ENCODE data around the gene FGFR3. TPM values are rescaled to one million over a fixed set of nuclear protein-coding genes. Genes with fewer than 3 reads are reported as not detected.

Gene FGFR3
- total RNA-seq, 2 donors from 2014 or later, result 2.1 to 2.4 TPM

DNA sequence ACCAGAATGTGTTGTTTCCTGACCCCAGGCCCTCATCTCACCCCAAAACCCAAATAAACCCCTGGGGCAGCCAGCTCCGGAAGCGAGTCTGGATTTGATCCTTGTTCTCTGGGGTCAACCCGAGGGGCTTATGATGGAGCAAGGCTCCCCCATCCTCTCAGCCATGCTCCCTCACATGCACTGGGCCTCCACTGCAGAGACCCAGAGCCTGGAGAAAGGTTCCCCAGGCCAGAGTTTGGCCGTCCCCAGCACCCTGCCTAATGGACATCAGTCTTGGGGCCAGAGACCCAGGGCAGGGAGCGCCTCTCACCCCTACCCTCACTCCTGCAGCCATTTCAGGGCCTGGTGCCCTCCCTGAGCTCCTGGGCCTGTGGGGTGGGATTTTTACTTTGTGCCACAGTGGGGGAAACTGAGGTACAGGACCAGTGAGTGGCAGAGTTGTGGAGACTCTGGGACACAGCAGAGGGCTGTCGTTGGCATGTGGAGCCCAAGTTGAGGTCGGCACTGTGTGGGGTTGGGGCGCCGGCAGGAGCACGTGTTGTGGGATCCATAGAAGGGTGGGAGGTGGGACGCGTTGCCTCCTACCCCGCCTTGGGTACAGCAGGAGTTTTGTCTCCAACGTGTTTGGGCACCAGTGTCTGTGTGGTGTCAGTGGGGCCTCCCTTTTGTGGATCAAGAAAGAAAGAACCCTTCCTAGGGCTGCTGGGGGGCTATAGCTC is 3.6 kb downstream of the FGFR3 start:
- DNase-seq (ENCODE audit: low spot score), result no peak
- intact Hi-C loops (cut with DNase I), result loop anchor here in 1 of 2 donors (5.0 kb wide), 1 partner anchor 1326 kb away; no protein-coding TSS in a partner anchor

DNA sequence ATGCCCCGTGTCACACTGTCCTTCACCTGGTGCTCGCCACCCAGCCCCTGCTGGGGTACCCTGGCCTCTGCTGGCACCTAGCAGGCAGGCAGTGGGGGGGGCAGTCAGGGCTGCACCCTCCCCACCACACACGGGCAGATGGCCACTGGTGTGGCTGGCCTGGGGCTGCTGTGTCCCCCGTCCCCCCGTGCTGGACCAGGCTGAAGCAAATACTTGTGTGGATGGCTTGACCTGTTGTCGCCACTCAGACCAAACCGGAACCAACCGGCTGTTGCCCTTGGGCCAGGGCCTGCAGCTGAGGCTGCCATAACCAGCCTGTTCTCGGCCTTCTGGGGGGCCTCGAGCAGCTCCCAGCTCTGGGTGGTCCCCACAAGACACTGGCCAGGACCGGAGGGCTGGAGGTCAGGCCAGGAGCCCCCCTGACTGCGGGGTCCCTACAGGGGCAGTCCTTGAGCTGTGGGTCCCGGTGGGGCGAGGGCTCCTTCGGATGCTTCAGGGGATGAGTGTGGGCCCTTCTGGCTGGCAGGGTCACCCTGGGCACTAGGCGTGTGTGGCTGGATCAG is 4.3 kb downstream of the FGFR3 start:
- DNase-seq (ENCODE audit: low spot score), result no peak
- intact Hi-C loops (cut with DNase I), result loop anchor here in 1 of 2 donors (5.0 kb wide), 1 partner anchor 1325 kb away; no protein-coding TSS in a partner anchor

GRCh38 chr4:1797861-1798579 is 4.9 kb downstream of the FGFR3 start:
- intact Hi-C loops (cut with DNase I), result loop anchor here in 1 of 2 donors (5.0 kb wide), 1 partner anchor 1324 kb away; no protein-coding TSS in a partner anchor
- DNase-seq (ENCODE audit: low spot score), result no peak

GRCh38 chr4:1798580-1799386 is 5.7 kb downstream of the FGFR3 start:
- DNase-seq (ENCODE audit: low spot score), result no peak
- intact Hi-C loops (cut with DNase I), result loop anchor here in 1 of 2 donors (5.0 kb wide), 1 partner anchor 1324 kb away; no protein-coding TSS in a partner anchor

DNA sequence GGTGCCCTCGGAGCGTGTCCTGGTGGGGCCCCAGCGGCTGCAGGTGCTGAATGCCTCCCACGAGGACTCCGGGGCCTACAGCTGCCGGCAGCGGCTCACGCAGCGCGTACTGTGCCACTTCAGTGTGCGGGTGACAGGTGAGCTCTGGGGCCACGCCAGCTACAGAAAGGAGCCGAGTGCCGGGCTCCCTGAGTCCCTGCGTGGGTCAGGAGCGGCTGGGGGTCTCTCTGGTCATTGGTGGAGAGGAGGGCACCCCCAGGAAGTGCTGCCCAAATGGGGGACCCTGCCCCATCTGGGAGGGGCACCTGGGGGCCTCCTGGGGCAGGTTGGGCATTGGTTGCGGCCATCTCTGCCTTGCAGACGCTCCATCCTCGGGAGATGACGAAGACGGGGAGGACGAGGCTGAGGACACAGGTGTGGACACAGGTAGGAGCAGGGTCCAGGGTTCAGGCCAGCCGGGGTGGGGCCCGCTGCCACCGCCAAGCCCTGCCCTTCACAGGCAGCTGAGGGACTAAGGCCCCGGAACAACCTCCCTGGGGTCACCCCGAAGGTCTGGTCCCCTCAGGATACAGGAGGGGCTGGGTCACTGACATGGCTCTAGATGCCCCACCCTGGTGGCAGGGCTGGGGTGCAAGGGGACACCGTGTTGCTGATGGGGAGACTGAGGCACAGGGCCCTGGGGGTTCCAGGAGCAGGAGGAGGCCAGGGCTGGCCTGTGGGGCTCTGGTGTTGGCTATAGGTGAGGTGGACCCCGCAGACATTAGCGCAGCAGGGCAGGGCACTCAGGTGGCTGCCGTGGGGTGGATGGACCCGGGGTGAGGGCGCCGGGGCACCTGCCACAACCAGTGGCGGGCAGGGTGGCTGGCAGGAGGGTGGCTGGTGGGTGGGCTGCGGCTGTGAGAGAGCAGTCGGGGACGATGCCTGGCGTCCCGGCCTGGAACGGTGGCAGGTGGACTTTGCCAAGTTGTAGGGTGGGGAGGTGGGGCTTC is 6.6 kb downstream of the FGFR3 start:
- DNase-seq (ENCODE audit: low spot score), result no peak
- intact Hi-C loops (cut with DNase I), result loop anchor here in 1 of 2 donors (5.0 kb wide), 1 partner anchor 1323 kb away; no protein-coding TSS in a partner anchor

GRCh38 chr4:1800805-1801204 is 7.7 kb downstream of the FGFR3 start:
- DNase-seq (ENCODE audit: low spot score), result no peak
- intact Hi-C loops (cut with DNase I), result no loop called here

- intact Hi-C loops (cut with DNase I), result no loop called here
Measured at GRCh38 chr4:1801286-1801958, 8.3 kb downstream of the FGFR3 start.

DNA sequence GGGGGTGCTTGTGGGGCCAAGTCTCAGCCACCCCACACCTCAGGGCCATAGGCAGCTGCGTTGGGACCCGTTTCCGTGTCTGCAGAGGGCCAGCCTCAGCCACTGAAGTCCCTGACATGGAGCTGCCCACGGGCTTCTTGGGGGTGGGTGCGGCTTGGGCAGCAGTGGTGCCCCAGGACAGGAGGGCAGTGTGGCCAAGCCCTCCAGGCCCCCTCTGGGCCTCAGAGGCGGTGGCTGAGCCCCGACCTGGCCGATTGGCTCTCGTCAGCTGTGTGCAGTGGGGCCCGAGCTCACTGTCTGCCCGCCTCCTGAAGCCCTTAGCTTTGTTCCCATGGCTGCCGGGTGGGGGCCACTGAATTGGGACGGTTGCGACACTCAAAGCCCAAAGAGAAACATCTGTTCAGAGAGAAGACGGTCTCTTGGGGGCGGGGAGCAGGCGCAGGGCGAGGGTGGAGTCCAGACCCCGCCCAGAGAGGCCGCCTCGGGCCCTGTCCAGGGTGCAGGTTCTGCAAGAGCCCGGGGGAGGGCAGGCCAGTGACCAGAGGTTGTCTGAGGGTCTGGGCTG is 9.1 kb downstream of the FGFR3 start:
- intact Hi-C loops (cut with DNase I), result no loop called here
- no peak for DNase-seq (ENCODE audit: low spot score)

More at GRCh38 chr4:1801286-1801958, 8.3 kb downstream of the FGFR3 start:
- no peak for DNase-seq (ENCODE audit: low spot score)

GRCh38 chr4:1802720-1803522 is 9.8 kb downstream of the FGFR3 start:
- intact Hi-C loops (cut with DNase I), result no loop called here

GRCh38 chr4:1803523-1804423 is 10.7 kb downstream of the FGFR3 start:
- DNase-seq (ENCODE audit: low spot score), result no peak
- intact Hi-C loops (cut with DNase I), result no loop called here

More at GRCh38 chr4:1802720-1803522, 9.8 kb downstream of the FGFR3 start:
- no peak for DNase-seq (ENCODE audit: low spot score)

DNA sequence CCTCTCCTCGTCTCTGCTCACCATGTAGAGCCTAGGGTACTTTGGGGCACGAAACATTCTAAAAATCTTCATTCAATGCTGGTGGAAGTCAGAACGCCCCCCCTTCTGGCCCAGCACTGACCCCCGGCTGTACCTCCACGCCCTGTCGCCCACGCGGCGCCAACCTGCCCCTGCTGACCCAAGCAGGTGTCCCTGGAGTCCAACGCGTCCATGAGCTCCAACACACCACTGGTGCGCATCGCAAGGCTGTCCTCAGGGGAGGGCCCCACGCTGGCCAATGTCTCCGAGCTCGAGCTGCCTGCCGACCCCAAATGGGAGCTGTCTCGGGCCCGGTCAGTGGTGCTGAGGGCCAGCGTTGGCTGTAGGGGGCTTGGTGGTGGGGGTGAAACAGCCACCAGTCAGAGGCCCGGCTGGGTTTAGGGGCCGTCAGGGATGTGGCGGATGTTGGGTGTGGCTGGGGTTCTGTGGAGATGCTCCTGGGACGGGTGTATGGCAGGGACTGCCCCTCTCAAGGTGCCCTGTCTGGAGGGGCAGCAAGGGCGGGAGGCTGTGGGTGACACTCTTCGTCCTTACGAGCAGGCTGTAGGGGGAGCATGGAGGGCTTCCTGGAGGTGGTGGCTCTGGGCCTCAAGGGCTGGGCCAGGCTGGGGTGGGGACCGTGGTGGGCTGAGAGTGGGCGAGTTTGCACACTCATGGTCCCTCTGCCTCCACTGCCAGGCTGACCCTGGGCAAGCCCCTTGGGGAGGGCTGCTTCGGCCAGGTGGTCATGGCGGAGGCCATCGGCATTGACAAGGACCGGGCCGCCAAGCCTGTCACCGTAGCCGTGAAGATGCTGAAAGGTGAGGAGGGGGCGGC is 11.8 kb downstream of the FGFR3 start:
- intact Hi-C loops (cut with DNase I), result loop anchor here in 1 of 2 donors (5.0 kb wide), 1 partner anchor 58 kb away; no protein-coding TSS in a partner anchor
- no peak for DNase-seq (ENCODE audit: low spot score)

DNA sequence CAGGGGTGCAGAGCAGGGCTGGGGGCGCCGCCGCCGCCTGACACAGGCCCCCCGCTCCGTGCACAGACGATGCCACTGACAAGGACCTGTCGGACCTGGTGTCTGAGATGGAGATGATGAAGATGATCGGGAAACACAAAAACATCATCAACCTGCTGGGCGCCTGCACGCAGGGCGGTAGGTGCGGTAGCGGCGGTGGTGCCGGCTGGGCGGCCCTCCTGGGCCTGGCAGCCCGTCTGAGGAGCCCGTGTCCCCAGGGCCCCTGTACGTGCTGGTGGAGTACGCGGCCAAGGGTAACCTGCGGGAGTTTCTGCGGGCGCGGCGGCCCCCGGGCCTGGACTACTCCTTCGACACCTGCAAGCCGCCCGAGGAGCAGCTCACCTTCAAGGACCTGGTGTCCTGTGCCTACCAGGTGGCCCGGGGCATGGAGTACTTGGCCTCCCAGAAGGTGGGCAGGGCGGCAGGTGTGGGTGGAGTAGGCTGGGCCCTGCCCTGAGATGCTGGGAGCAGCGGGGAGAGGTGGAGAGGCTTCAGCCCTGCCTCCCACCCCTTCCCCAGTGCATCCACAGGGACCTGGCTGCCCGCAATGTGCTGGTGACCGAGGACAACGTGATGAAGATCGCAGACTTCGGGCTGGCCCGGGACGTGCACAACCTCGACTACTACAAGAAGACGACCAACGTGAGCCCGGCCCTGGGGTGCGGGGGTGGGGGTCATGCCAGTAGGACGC is 12.6 kb downstream of the FGFR3 start:
- intact Hi-C loops (cut with DNase I), result loop anchor here in 1 of 2 donors (5.0 kb wide), 1 partner anchor 58 kb away; no protein-coding TSS in a partner anchor
- no peak for DNase-seq (ENCODE audit: low spot score)

DNA sequence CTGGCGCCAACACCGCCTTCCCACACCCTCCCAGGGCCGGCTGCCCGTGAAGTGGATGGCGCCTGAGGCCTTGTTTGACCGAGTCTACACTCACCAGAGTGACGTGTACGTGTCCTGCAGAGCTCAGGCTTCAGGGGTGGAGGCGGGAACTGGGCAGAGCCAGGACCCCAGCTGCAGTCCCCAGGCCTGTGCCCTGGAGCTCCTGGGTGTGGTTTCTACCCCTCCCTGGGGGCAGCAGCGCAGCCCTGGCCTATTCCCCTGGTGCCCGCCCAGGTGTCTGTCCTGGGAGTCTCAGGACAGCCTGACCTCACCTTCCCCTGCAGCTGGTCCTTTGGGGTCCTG is 13.1 kb downstream of the FGFR3 start:
- intact Hi-C loops (cut with DNase I), result loop anchor here in 1 of 2 donors (5.0 kb wide), 1 partner anchor 59 kb away; no protein-coding TSS in a partner anchor
- DNase-seq (ENCODE audit: low spot score), result no peak

All from posterior vena cava (tissue), 2 donors.